ENCODE data around the gene TGFB1. TPM values are rescaled to one million over a fixed set of nuclear protein-coding genes. Genes with fewer than 3 reads are reported as not detected.
A peak's percentile ranks its signal among the peaks of the same experiment; 100 is the strongest.

The TGFB1 gene
- total and polyA plus RNA-seq, 2 of the 13 experiments (the other 11 are each of a cell fraction or from before 2014, with no cell fraction given) = 4.1 to 5.4 TPM

GRCh38 chr19:41351339-41352245 lies 2.1 kb downstream of the TGFB1 start (continued):
- TF ChIP-seq ZNF687 (CRISPR knock-in tag; IDR thresholded peaks at IDR 0.05) (peak; percentile 53), ZNF766 (CRISPR knock-in tag; IDR thresholded peaks at IDR 0.05; ENCODE audit: borderline replicate concordance) (no peak), NFYB (CRISPR knock-in tag; IDR thresholded peaks at IDR 0.05) (no peak), SRY (CRISPR knock-in tag; IDR thresholded peaks at IDR 0.05) (no peak), ZNF616 (CRISPR knock-in tag; IDR thresholded peaks at IDR 0.05; ENCODE audit: low read depth) (no peak), ZBTB26 (CRISPR knock-in tag; IDR thresholded peaks at IDR 0.05; ENCODE audit: borderline replicate concordance) (no peak), ARNTL (CRISPR knock-in tag; IDR thresholded peaks at IDR 0.05) (no peak), ZNF772 (CRISPR knock-in tag; IDR thresholded peaks at IDR 0.05) (no peak), SIN3B (IDR thresholded peaks at IDR 0.05; ENCODE audit: low read length) (no peak), CSRNP2 (CRISPR knock-in tag; conservative IDR thresholded peaks at IDR 0.05; ENCODE audit: low read depth) (no peak), TBL1XR1 (IDR thresholded peaks at IDR 0.05; ENCODE audit: borderline replicate concordance, low read length, partially characterized antibody) (no peak), PRDM10 (CRISPR knock-in tag; IDR thresholded peaks at IDR 0.05; ENCODE audit: low read depth) (0 out of 2 replicates have a peak, but pooled peaks have one; percentile 4), KDM3A (CRISPR knock-in tag; IDR thresholded peaks at IDR 0.05; ENCODE audit: low read depth) (no peak), RAD51 (IDR thresholded peaks at IDR 0.05; ENCODE audit: borderline replicate concordance) (no peak), EEA1 (CRISPR knock-in tag; IDR thresholded peaks at IDR 0.05; ENCODE audit: borderline replicate concordance) (no peak), MXD1 (CRISPR knock-in tag; IDR thresholded peaks at IDR 0.05) (peak; percentile 18; the same call in 1 of the 2 replicates), ZSCAN31 (CRISPR knock-in tag; IDR thresholded peaks at IDR 0.05; ENCODE audit: low read depth) (no peak), NFIC (IDR thresholded peaks at IDR 0.05; ENCODE audit: low read length) (no peak)

All from HepG2 (cell line).